Measurements from ENCODE around the gene MTR.

The MTR gene

DNA sequence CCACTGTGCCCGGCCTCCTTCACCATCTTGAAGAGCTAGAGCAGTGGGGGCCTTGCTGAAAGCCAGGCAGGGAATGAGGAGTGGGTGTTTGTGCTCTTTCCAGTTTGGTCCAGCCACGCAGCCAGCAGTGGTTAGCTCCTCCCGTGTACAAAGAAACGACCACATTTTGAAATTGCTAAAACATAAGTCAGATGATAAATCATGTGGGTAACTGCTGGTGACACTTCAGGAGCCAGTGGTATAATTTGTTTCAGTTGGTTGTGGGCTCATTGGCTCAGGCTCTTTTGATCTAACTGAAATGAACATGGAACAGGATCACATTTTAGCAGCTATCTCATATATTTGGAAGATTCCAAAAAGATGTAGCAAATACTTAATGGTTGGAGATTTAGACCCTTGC, 87.6 kb downstream of the MTR start:
- WGBS: 70% methylated on average over 4 of the region's 4 CpGs
- Histone ChIP-seq H3K27ac (ENCODE audit: low read depth, low read length) (no peak overlapping the region), H3K4me1 (ENCODE audit: insufficient read depth, low read length) (no peaks in the 10 kb centered on the region), H3K4me3 (ENCODE audit: low read length) (no peak overlapping the region), H3K27me3 (ENCODE audit: insufficient read depth, low read length) (no peaks in the 10 kb centered on the region), H3K9me3 (ENCODE audit: insufficient read depth, low read depth, low read length) (no peaks in the 10 kb centered on the region), H3K36me3 (ENCODE audit: insufficient read depth, low read length) (peaks cover 33% of the 10 kb centered on the region), H3K9ac (ENCODE audit: low read depth, low read length) (no peak overlapping the region)

DNA sequence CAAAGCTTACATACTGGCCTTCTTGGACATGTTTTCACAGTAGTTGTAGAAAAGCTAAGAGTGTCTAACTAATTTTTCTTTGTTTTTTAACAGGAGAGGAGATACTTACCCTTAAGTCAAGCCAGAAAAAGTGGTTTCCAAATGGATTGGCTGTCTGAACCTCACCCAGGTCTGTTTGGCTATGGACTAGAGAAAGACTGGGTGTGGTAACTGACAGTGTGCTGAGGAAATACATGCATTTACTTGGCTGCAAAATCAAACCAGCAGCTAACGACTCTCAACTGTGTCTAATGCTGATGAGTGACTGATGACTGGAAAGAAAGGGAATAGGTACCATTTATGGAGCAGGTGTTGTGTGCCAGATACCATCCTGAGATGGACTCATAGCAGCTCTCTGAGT, 91.1 kb downstream of the MTR start:
- Histone ChIP-seq H3K27ac (ENCODE audit: low read depth, low read length) (no peak overlapping the region), H3K9ac (ENCODE audit: low read depth, low read length) (no peak overlapping the region), H3K4me1 (ENCODE audit: insufficient read depth, low read length) (no peaks in the 10 kb centered on the region), H3K4me3 (ENCODE audit: low read length) (no peak overlapping the region), H3K27me3 (ENCODE audit: insufficient read depth, low read length) (no peaks in the 10 kb centered on the region), H3K36me3 (ENCODE audit: insufficient read depth, low read length) (peaks cover 34% of the 10 kb centered on the region), H3K9me3 (ENCODE audit: insufficient read depth, low read depth, low read length) (no peaks in the 10 kb centered on the region)
- WGBS: 96% methylated on average over 1 of the region's 1 CpG

DNA sequence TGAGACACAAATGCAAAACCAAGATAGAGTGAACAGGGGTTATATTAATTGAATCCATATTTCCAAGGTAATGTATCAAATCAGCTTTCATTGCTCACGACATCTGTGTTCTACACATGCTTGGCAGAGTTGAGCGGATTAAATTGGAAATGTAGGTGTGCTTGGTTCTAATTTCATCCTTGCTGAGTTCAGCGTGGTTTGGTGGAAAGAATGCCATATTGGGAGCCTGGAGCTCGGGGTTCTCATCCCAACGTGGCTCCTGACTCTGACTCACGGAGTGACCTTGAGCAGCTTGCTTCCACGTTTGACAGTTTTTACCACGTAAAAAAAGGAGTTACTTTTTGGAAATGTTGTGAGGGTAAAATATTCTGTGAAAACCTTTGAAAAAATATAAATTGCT, 92.0 kb downstream of the MTR start:
- Histone ChIP-seq H3K27ac (ENCODE audit: low read depth, low read length) (no peak overlapping the region), H3K9me3 (ENCODE audit: insufficient read depth, low read depth, low read length) (no peaks in the 10 kb centered on the region), H3K4me1 (ENCODE audit: insufficient read depth, low read length) (no peaks in the 10 kb centered on the region), H3K9ac (ENCODE audit: low read depth, low read length) (no peak overlapping the region), H3K36me3 (ENCODE audit: insufficient read depth, low read length) (peaks cover 39% of the 10 kb centered on the region), H3K4me3 (ENCODE audit: low read length) (no peak overlapping the region), H3K27me3 (ENCODE audit: insufficient read depth, low read length) (no peaks in the 10 kb centered on the region)
- 94% methylated on average over 8 of the region's 8 CpGs for WGBS

DNA sequence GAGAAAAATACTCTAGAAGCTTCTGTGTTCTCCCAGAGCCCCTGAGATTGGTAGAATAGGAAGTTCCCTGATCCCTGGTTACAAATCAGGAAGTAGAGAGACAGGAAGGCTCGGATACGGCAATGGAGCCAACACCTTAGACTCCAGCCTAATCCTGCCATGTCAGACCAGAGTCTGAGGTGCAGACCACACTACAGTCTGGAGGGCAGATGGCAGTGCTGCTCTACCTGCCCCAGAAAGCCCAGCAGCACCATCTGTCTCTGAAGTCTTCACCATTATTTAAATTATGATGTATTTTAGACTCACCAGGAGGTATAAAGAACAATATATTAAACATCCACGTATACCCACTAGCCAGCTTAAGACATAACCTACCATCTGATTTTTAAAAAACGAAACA, 93.0 kb downstream of the MTR start:
- Histone ChIP-seq H3K9ac (ENCODE audit: low read depth, low read length) (no peak overlapping the region), H3K27me3 (ENCODE audit: insufficient read depth, low read length) (no peaks in the 10 kb centered on the region), H3K27ac (ENCODE audit: low read depth, low read length) (no peak overlapping the region), H3K9me3 (ENCODE audit: insufficient read depth, low read depth, low read length) (no peaks in the 10 kb centered on the region), H3K4me3 (ENCODE audit: low read length) (no peak overlapping the region), H3K4me1 (ENCODE audit: insufficient read depth, low read length) (no peaks in the 10 kb centered on the region), H3K36me3 (ENCODE audit: insufficient read depth, low read length) (peaks cover 47% of the 10 kb centered on the region)
- 91% methylated on average over 2 of the region's 4 CpGs for whole genome bisulfite sequencing

DNA sequence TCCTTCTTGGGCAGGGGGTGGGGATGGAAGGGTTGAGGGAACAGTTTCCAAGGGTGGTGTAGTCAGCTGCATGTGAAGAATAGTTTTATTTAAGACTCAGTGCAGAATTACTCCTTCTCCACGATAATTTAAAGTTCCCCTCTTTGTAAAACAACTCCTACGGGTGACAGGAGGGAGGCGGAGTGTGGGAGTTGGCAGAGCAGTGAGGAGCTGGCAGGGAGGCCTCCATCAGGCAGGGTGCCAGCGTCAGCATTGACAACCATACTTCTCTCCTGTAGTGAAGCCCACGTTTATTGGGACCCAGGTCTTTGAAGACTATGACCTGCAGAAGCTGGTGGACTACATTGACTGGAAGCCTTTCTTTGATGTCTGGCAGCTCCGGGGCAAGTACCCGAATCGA, 93.8 kb downstream of the MTR start:
- Histone ChIP-seq H3K27ac (ENCODE audit: low read depth, low read length) (no peak overlapping the region), H3K9ac (ENCODE audit: low read depth, low read length) (no peak overlapping the region), H3K4me1 (ENCODE audit: insufficient read depth, low read length) (no peaks in the 10 kb centered on the region), H3K36me3 (ENCODE audit: insufficient read depth, low read length) (peaks cover 47% of the 10 kb centered on the region), H3K4me3 (ENCODE audit: low read length) (no peak overlapping the region), H3K27me3 (ENCODE audit: insufficient read depth, low read length) (no peaks in the 10 kb centered on the region), H3K9me3 (ENCODE audit: insufficient read depth, low read depth, low read length) (no peaks in the 10 kb centered on the region)
- 94% methylated on average over 8 of the region's 8 CpGs for WGBS

DNA sequence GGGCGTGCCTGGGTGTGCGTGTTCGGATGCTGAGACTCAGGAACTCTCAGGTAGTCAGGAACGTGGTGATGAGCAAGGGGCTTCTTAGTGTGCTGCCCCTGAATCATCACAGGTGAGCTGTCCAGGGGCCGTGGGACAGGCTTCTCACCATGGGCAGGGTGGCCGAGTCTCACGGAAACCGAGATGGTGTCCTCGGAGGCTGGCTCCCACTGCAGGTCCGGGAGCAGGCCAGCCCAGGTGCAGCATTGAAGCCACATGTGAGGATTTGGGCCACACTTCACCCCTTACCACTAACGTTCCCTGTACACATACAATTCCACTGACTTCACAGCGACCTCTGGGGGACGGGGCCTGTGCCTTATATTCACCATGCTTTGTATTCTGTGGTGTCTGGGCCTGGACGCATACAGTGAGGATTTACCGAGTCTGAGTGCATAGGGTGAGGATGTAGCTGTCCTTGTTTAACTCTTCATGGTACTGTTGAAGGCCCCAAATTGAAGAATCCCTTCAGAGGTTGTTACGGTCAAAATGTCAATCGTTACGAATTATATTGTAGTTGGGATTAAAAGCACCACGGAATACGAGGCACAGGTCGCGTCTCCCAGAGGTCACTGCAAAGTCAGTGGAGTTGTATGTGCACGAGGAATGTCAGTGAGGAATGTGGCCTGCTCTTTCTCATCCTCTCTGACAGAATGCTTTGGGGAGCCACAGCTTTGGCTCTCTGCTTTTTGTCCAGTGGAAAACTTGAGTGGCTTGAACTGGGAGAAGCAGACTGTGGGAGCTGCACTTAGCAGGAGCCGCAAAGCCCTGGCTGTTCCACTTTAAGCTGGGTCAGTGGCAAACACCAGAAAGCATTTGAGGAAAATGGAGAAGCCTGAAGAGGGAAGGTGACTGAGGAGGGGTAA, 95.3 kb downstream of the MTR start:
- peaks cover 60% of the 10 kb centered on the region for H3K36me3 ChIP-seq (ENCODE audit: insufficient read depth, low read length)

DNA sequence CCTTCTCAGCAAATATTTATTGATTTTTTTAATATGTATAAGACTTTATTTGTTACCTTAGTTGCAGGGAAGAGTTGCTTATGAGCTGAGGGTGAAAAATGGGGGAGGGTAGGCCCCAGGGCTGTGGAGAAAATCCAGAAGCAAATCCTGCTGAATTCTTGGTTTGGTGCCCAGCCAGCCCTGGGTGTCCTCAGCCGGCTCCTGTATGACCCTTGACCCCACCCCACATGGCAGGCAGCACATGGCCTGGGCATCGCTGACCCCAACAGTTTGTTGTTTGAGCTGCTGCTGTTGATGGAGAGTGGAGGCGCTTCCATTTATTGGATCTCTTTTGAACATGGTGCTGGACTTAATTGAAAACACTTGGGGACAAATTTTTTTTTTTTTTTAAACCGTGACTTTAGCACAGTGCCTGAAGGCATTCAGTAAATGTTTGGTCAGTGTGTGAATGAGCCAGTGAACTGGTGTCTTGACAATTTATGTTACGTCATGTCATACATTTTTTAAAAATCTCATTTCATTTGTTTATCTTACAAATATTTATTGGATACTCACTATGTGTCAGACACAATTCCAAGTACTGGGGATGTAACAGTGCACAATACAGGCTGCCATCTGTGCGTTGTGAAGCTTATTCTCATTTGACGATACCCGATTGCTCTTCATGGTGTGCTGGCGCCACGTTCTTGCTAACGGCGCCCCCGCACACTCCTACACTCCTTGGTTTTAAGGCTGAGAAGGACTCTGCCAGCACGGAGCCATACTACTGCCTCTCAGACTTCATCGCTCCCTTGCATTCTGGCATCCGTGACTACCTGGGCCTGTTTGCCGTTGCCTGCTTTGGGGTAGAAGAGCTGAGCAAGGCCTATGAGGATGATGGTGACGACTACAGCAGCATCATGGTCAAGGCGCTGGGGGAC, 98.8 kb downstream of the MTR start:
- H3K9ac ChIP-seq (ENCODE audit: low read depth, low read length): no peak overlapping the region
- peaks cover 69% of the 10 kb centered on the region for H3K36me3 ChIP-seq (ENCODE audit: insufficient read depth, low read length)
- H3K27me3 ChIP-seq (ENCODE audit: insufficient read depth, low read length): no peaks in the 10 kb centered on the region
- 91% methylated on average over 19 of the region's 19 CpGs for WGBS
- H3K27ac ChIP-seq (ENCODE audit: low read depth, low read length): no peak overlapping the region
- H3K4me1 ChIP-seq (ENCODE audit: insufficient read depth, low read length): no peaks in the 10 kb centered on the region
- no peak overlapping the region for H3K4me3 ChIP-seq (ENCODE audit: low read length)
- no peaks in the 10 kb centered on the region for H3K9me3 ChIP-seq (ENCODE audit: insufficient read depth, low read depth, low read length)

More for the DNA sequence above, 95.3 kb downstream of the MTR start:
- Histone ChIP-seq H3K27me3 (ENCODE audit: insufficient read depth, low read length) (no peaks in the 10 kb centered on the region), H3K27ac (ENCODE audit: low read depth, low read length) (no peak overlapping the region), H3K9me3 (ENCODE audit: insufficient read depth, low read depth, low read length) (no peaks in the 10 kb centered on the region), H3K4me3 (ENCODE audit: low read length) (no peak overlapping the region), H3K9ac (ENCODE audit: low read depth, low read length) (no peak overlapping the region), H3K4me1 (ENCODE audit: insufficient read depth, low read length) (no peaks in the 10 kb centered on the region)
- 95% methylated on average over 24 of the region's 24 CpGs for WGBS

DNA sequence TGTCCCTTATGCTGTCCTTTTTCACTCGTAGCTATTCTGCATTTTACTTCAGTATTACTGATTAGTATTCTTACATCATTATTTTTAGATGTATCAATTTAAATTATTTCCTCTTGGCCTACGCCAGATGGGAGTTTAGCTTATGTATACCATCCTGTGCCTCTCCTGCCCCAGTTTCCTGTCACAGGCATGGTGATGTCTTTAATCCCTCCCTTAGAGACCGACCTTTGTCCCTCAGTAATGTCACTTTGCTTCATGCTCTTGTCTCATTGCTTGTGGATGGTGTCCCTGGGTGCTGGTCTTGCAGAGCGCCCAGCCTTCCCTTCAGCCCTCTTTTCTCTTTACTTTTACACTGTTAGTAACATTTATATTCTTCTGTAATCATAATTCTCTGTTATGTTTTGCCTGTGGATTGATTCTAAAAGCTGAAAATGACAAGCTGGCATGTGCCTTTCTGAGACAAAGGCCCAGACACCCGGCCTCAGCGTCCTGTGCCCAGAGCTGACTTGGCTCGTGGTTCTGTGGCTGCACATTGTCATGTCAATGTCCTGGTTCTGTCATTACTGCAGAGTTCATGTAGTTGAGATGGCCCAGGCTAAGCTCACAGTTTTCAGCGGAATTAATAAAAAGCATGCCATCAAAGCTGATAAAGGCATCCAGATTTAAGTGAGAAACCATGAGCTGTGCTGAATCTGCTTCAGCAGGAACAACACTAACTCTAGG, 100.7 kb downstream of the MTR start:
- no peaks in the 10 kb centered on the region for H3K9me3 ChIP-seq (ENCODE audit: insufficient read depth, low read depth, low read length)
- no peaks in the 10 kb centered on the region for H3K27me3 ChIP-seq (ENCODE audit: insufficient read depth, low read length)
- no peak overlapping the region for H3K4me3 ChIP-seq (ENCODE audit: low read length)
- H3K4me1 ChIP-seq (ENCODE audit: insufficient read depth, low read length): no peaks in the 10 kb centered on the region
- WGBS: 96% methylated on average over 7 of the region's 8 CpGs
- H3K27ac ChIP-seq (ENCODE audit: low read depth, low read length): no peak overlapping the region
- H3K9ac ChIP-seq (ENCODE audit: low read depth, low read length): no peak overlapping the region
- peaks cover 81% of the 10 kb centered on the region for H3K36me3 ChIP-seq (ENCODE audit: insufficient read depth, low read length)

DNA sequence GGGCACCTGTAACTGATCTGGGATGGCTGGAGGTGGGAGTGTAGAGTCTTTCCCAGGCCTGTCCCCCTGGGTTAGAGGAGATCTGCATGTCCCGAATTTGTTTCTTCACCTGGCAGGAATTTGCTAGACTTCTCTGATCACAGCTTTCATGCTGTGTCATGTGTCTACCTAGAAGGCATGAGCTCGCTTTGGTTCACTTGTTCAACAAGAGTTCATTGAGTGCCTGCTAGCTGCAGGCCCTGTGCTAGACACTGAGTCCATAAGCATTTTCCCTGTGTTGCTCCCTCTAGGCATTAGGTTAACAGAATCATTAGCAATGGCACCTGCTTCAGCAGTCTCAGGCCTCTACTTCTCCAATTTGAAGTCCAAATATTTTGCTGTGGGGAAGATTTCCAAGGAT, 101.6 kb downstream of the MTR start:
- H3K36me3 ChIP-seq (ENCODE audit: insufficient read depth, low read length): peaks cover 72% of the 10 kb centered on the region
- H3K27me3 ChIP-seq (ENCODE audit: insufficient read depth, low read length): no peaks in the 10 kb centered on the region
- H3K4me3 ChIP-seq (ENCODE audit: low read length): no peak overlapping the region
- H3K9ac ChIP-seq (ENCODE audit: low read depth, low read length): no peak overlapping the region
- no peak overlapping the region for H3K27ac ChIP-seq (ENCODE audit: low read depth, low read length)
- H3K9me3 ChIP-seq (ENCODE audit: insufficient read depth, low read depth, low read length): no peaks in the 10 kb centered on the region
- WGBS: 96% methylated on average over 2 of the region's 2 CpGs
- H3K4me1 ChIP-seq (ENCODE audit: insufficient read depth, low read length): no peaks in the 10 kb centered on the region

DNA sequence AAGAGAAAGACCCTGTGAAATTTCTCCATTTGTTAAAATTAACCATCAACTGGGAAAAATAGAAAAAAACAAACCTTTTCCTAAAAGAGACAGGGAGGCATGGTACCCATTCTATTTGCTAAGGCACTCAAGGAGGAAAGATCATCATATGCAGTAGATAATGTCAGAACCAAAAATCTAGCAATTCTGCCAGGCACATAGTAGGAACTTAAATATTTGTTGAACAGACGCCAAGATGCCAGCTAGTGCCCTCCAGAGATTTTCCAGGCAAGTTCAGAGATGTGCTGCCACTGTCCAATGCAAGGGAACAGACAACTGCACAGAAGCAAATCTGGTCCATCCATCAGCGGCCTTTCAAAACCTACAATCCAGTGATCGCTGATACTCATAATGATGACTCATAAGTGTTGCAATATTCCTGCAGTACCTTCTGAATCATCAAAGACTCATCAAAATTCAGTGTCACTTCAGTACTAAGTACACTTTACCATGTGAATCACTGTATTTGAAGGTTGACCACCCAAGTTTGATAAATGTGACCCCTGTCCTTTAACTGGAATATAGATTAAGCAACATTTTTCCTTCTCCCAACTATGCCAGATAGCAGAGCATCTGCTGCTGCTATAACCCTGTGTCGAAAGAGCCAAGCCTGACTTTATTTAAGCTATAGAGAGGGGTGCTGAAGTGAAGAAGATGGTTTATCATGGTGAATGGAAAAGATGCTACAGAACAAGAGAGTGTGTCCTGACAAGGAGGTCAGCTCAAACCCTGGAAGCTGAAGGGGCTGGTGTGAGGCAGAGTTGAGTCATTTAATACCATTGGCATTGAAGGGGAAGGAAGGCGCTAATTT, 110.0 kb downstream of the MTR start:
- H3K36me3 ChIP-seq (ENCODE audit: insufficient read depth, low read length): 0 out of 2 replicates have a peak, but pooled peaks cover 2% of the 10 kb centered on the region
- no peak overlapping the region for H3K4me3 ChIP-seq (ENCODE audit: low read length)
- no peak overlapping the region for H3K27ac ChIP-seq (ENCODE audit: low read depth, low read length)
- H3K9ac ChIP-seq (ENCODE audit: low read depth, low read length): no peak overlapping the region
- no peaks in the 10 kb centered on the region; the same call in 1 of the 2 replicates for H3K9me3 ChIP-seq (ENCODE audit: insufficient read depth, low read depth, low read length)
- no peaks in the 10 kb centered on the region for H3K4me1 ChIP-seq (ENCODE audit: insufficient read depth, low read length)
- H3K27me3 ChIP-seq (ENCODE audit: insufficient read depth, low read length): no peaks in the 10 kb centered on the region
- 95% methylated on average over 5 of the region's 5 CpGs for WGBS

All from HUES64 (cell line).